Common myeloid progenitor, CD34-positive (primary cell): ENCODE measurements around the gene SORBS1.
A peak's percentile ranks its signal among the peaks of the same experiment; 100 is the strongest.

ENCODE experiments used
- CTCF ChIA-PET: fragments of 350-600 bp; sonication (Branson Sonifier 250); formaldehyde crosslinking; loops from one replicate; lab custom pipeline; 2021; ENCODE audit warnings: antibody characterized with exemption; lab: Charles Lee
- POLR2A ChIA-PET: fragments of 350-600 bp; sonication (Branson Sonifier 250); formaldehyde crosslinking; loops from one replicate; lab custom pipeline; 2021; ENCODE audit warnings: antibody characterized with exemption; lab: Charles Lee
- DNase-seq, 3 donors: peaks; one replicate each; pipeline versions ENCODE4 v3.0.0 to v3.0.0-alpha.2; 2013
- H3K27ac ChIP-seq, 2 experiments: 1 replicate in 1 of 2; 2 replicates in 1 of 2; pipeline ENCODE4 v1.7.0; 2013; ENCODE audit warnings: inconsistent platforms in 2 of 2, low read length in 2 of 2, mild to moderate bottlenecking in 2 of 2, low read depth in 1 of 2, moderate library complexity in 1 of 2; ENCODE audit not compliant: severe bottlenecking in 2 of 2, insufficient read depth in 1 of 2, poor library complexity in 1 of 2
- H3K27me3 ChIP-seq, 5 experiments: replicated peaks in 2 of 5; 1 replicate in 3 of 5; 2 replicates in 2 of 5; pipeline versions ENCODE4 v1.6.1 to v1.7.0; 2013; ENCODE audit warnings: low read length in 4 of 5, mild to moderate bottlenecking in 2 of 5, moderate library complexity in 2 of 5, inconsistent platforms in 1 of 5; ENCODE audit not compliant: insufficient read depth in 5 of 5, control insufficient read depth in 4 of 5
- H3K36me3 ChIP-seq, 4 experiments: 1 replicate in 2 of 4; 2 replicates in 2 of 4; pipeline versions ENCODE4 v1.6.1 to v1.7.0; 2013; ENCODE audit warnings: low read length in 3 of 4, control low read depth in 1 of 4, mild to moderate bottlenecking in 1 of 4; ENCODE audit not compliant: control insufficient read depth in 4 of 4, insufficient read depth in 4 of 4
- H3K4me1 ChIP-seq, 4 experiments: 1 replicate in 3 of 4; 2 replicates in 1 of 4; pipeline versions ENCODE4 v1.6.1 to v1.7.1; 2013; ENCODE audit warnings: low read length in 3 of 4, mild to moderate bottlenecking in 3 of 4, control low read depth in 1 of 4, inconsistent platforms in 1 of 4, moderate library complexity in 1 of 4; ENCODE audit not compliant: control insufficient read depth in 4 of 4, insufficient read depth in 4 of 4; ENCODE audit errors: control extremely low read depth in 1 of 4
- H3K4me3 ChIP-seq, 7 experiments: 1 replicate in 4 of 7; 2 replicates in 3 of 7; pipeline versions ENCODE4 v1.5.1 to v1.7.0; 2013; ENCODE audit warnings: mild to moderate bottlenecking in 7 of 7, low read length in 6 of 7, moderate library complexity in 6 of 7, inconsistent platforms in 2 of 7, low read depth in 2 of 7, control low read depth in 1 of 7; ENCODE audit not compliant: insufficient read depth in 4 of 7, control insufficient read depth in 1 of 7; ENCODE audit errors: extremely low read depth in 1 of 7
- H3K9me3 ChIP-seq, 5 experiments: 1 replicate in 4 of 5; 2 replicates in 1 of 5; pipeline versions ENCODE4 v1.6.1 to v1.7.1; 2013; ENCODE audit warnings: low read length in 4 of 5, mild to moderate bottlenecking in 2 of 5, inconsistent platforms in 1 of 5, low read depth in 1 of 5, moderate library complexity in 1 of 5; ENCODE audit not compliant: control insufficient read depth in 4 of 5, insufficient read depth in 2 of 5; ENCODE audit errors: control extremely low read depth in 1 of 5
- WGBS: methylation state at CpG from one replicate; pipeline ENCODE4 v1.1.5; 2013; ENCODE audit not compliant: insufficient coverage; 5-methylcytosine and 5-hydroxymethylcytosine counted together

The SORBS1 gene

GRCh38 chr10:95601116-95601719, 40.0 kb upstream of the SORBS1 start:
- ChIA-PET POLR2A (no interaction called here), CTCF (interaction anchor here (0.6 to 8.7 kb wide), 12 partner anchors 9 to 225 kb away, joined by 3 to 123 read pairs (median 5); no protein-coding TSS in a partner anchor)
- H3K4me3 ChIP-seq = no peak overlapping the region
- WGBS = 33% methylated on average over 6 of the region's 6 CpGs
- DNase-seq = peak; percentile 79 to 83 (median 79)
- no peak overlapping the region for H3K27ac ChIP-seq
- no peaks in the 10 kb centered on the region for H3K4me1 ChIP-seq
- peaks cover 4 to 14% (median 8%) of the 10 kb centered on the region in 4 experiments for H3K36me3 ChIP-seq
- peaks cover 0 to 1% (median 0%) of the 10 kb centered on the region in 5 experiments for H3K9me3 ChIP-seq
- H3K27me3 ChIP-seq = no peaks in the 10 kb centered on the region

DNA sequence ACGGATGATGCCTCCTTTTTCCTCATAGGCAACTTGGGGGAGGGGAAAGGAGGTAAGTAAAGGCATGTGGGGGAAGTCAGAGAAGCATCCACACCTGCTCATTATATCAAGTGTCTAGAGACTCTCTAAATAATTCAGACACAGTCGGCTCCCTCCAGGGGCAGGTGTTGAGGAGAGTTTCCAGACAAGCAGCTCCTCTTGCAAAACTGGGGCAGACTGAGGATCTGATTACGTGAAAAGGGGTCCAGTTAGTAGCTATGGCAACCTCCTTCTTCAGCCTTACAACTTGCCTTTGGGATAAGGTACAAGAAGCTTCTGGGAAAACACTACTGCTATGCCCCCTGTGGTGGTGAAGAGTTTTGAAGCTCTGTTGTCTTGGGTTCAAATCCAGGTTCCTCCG, 39.0 kb upstream of the SORBS1 start:
- Histone ChIP-seq H3K27ac (no peak overlapping the region), H3K36me3 (peaks cover 0 to 5% (median 3%) of the 10 kb centered on the region in 4 experiments), H3K4me3 (no peak overlapping the region), H3K9me3 (peaks cover 0 to 2% (median 0%) of the 10 kb centered on the region in 5 experiments), H3K4me1 (no peaks in the 10 kb centered on the region), H3K27me3 (no peaks in the 10 kb centered on the region)
- DNase-seq = no peak
- 100% methylated on average over 1 of the region's 4 CpGs for WGBS
- POLR2A ChIA-PET = no interaction called here
- CTCF ChIA-PET = interaction anchor here (0.9 to 8.7 kb wide), 10 partner anchors 38 to 236 kb away, joined by 3 to 123 read pairs (median 6); no protein-coding TSS in a partner anchor

DNA sequence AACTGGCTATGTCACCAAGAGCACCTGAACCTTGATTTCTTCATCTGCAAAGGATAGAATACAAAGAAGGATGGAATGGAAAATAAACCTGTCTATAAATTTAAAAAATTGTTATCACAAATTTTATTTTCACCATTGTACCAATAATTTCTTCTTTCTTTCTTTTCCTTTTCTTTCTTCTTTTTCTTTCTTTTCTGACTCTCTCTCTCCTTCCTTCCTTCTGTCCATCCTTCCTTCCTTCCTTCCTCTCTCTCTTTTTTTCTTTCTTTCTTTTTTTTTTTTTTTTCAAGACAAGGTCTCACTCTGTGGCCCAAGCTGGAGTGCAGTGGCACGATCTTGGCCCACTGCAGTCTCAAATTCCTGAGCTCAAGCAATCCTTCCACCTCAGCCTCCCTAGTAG, 36.6 kb upstream of the SORBS1 start:
- H3K4me3 ChIP-seq = no peak overlapping the region
- no peak overlapping the region for H3K27ac ChIP-seq
- H3K4me1 ChIP-seq = peaks cover 0 to 2% (median 0%) of the 10 kb centered on the region in 4 experiments
- peaks cover 0 to 2% (median 0%) of the 10 kb centered on the region in 5 experiments for H3K9me3 ChIP-seq
- ChIA-PET CTCF (interaction anchor here (8.1 to 8.7 kb wide), 2 partner anchors 167 to 222 kb away, joined by 93 to 123 read pairs; no protein-coding TSS in a partner anchor), POLR2A (no interaction called here)
- DNase-seq = no peak
- no peaks in the 10 kb centered on the region for H3K27me3 ChIP-seq
- 89% methylated on average over 1 of the region's 1 CpG for WGBS
- no peaks in the 10 kb centered on the region for H3K36me3 ChIP-seq

DNA sequence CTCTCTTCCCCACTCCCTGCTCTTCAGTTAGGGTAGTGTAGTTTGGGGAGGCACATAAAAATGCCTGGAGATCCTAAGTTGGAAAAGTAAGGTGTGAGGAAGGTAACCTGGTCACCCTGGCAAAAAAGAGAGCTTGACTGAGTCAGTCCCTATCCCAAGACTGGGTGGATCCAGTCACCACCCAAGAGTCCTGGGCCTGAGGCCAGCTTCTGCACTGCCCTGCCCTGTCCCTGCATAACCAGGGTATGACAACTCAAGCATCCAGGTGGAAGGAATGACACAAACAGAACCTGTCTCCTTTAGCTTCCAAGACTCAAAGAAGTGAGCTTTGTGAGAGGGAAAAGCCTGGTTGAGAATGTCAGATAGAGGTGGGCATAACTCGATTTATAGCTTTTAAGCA, 26.9 kb upstream of the SORBS1 start:
- Histone ChIP-seq H3K9me3 (no peaks in the 10 kb centered on the region), H3K27ac (no peak overlapping the region), H3K36me3 (no peaks in the 10 kb centered on the region), H3K4me3 (no peak overlapping the region), H3K27me3 (peaks cover 0 to 2% (median 0%) of the 10 kb centered on the region in 5 experiments), H3K4me1 (no peaks in the 10 kb centered on the region)
- ChIA-PET POLR2A (no interaction called here), CTCF (interaction anchor here (1.3 to 1.4 kb wide), 2 partner anchors 142 to 214 kb away, joined by 3 read pairs; no protein-coding TSS in a partner anchor)
- DNase-seq = no peak
- WGBS = 40% methylated on average over 1 of the region's 1 CpG

DNA sequence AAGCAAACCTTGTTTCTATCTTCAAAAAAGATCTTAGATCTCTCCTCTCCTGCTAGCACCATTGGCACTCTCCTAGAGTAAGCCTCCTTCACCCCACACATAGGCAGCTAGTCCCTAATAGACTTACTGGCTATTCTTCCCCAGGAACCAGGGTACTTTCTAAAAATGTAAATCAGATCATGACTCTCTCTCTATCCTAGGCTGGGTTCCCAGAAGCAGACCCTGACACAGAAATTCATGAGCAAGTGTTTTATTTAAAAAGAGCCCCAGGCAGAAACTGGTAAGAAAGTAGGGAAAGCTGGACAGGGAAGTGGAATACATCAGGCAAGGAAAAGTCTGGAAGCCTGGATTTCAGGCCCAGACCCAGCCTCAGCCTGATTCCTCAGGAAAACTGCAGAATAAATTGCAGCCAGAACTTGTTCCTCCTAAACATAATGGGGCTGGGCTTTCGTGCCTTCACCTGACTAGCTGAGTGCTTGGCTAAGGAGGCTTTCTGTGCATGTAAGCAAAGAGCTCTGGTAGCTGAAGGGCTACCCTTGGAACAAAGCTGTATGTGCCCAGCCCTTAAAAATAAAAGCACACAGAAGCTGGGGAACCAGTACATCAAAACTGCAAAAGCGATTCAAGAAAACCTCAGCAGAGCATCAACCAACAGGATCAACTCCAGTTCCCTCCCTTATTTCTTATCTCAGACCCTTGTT, 18.8 kb upstream of the SORBS1 start:
- H3K9me3 ChIP-seq = no peaks in the 10 kb centered on the region
- ChIA-PET CTCF (interaction anchor here (0.6 to 1.6 kb wide), 4 partner anchors 11 to 67 kb away, joined by 3 to 5 read pairs (median 4); no protein-coding TSS in a partner anchor), POLR2A (no interaction called here)
- DNase-seq = no peak
- no peaks in the 10 kb centered on the region for H3K36me3 ChIP-seq
- H3K4me1 ChIP-seq = no peaks in the 10 kb centered on the region
- WGBS = no CpG with 5 or more reads among the region's 2 CpGs
- H3K27me3 ChIP-seq = peaks cover 0 to 1% (median 0%) of the 10 kb centered on the region in 5 experiments
- H3K4me3 ChIP-seq = no peak overlapping the region
- no peak overlapping the region for H3K27ac ChIP-seq

DNA sequence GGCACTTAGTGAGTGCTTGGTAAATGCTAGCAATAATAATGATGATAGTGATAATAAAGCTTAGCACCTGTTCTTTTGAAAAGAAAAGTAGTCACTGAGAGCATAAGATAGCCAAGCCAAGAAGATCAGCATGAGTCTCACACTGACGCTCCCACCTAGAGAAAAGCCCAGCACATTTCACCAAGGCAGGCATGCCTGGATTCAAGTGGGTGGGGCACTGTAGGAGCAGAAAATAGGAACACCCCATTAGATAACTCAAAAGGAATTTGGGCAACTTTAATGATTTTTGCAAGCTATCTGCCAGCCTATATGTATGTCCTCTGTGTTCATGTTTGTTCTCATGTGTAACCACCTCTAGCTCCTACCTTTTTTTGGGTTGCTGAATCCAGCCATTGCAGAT, 18.1 kb upstream of the SORBS1 start:
- ChIA-PET POLR2A (no interaction called here), CTCF (interaction anchor here (0.6 to 1.3 kb wide), 2 partner anchors 25 to 66 kb away, joined by 4 to 5 read pairs; no protein-coding TSS in a partner anchor)
- WGBS = no CpG with 5 or more reads among the region's 1 CpG
- no peak for DNase-seq
- H3K27me3 ChIP-seq = peaks cover 0 to 2% (median 0%) of the 10 kb centered on the region in 5 experiments
- no peak overlapping the region for H3K27ac ChIP-seq
- H3K36me3 ChIP-seq = no peaks in the 10 kb centered on the region
- no peaks in the 10 kb centered on the region for H3K9me3 ChIP-seq
- H3K4me1 ChIP-seq = no peaks in the 10 kb centered on the region
- no peak overlapping the region for H3K4me3 ChIP-seq

GRCh38 chr10:95578619-95579018, 17.4 kb upstream of the SORBS1 start:
- CTCF ChIA-PET = no interaction called here
- POLR2A ChIA-PET = no interaction called here
- Histone ChIP-seq H3K9me3 (no peaks in the 10 kb centered on the region), H3K36me3 (no peaks in the 10 kb centered on the region), H3K4me3 (no peak overlapping the region), H3K27ac (no peak overlapping the region), H3K4me1 (no peaks in the 10 kb centered on the region), H3K27me3 (peaks cover 0 to 2% (median 0%) of the 10 kb centered on the region in 5 experiments)
- DNase-seq = no peak
- WGBS = 100% methylated on average over 1 of the region's 2 CpGs
